IPS-20b (cell line): ENCODE data around the gene CDA.

Experiments
- H3K27ac ChIP-seq: one replicate; pipeline ENCODE4 v1.5.1; 2013; ENCODE audit warnings: low read length
- H3K27me3 ChIP-seq: 2 replicates; pipeline ENCODE4 v1.6.1; 2013; ENCODE audit warnings: mild to moderate bottlenecking, low read length, inconsistent platforms; ENCODE audit not compliant: insufficient read depth
- H3K36me3 ChIP-seq: 2 replicates; pipeline ENCODE4 v1.6.1; 2013; ENCODE audit warnings: low read depth, mild to moderate bottlenecking, inconsistent platforms, low read length, moderate library complexity; ENCODE audit not compliant: insufficient read depth
- H3K4me1 ChIP-seq: 2 replicates; pipeline ENCODE4 v1.6.1; 2013; ENCODE audit warnings: mild to moderate bottlenecking, control low read depth, inconsistent platforms, low read length, moderate library complexity; ENCODE audit not compliant: insufficient read depth
- H3K4me3 ChIP-seq: 2 replicates; pipeline ENCODE4 v1.5.1; 2013; ENCODE audit warnings: mild to moderate bottlenecking, low read length, inconsistent platforms
- H3K9ac ChIP-seq: 2 replicates; pipeline ENCODE4 v1.6.1; 2013; ENCODE audit warnings: low read depth, mild to moderate bottlenecking, inconsistent platforms, low read length, moderate library complexity
- H3K9me3 ChIP-seq: 2 replicates; pipeline ENCODE4 v1.6.1; 2013; ENCODE audit warnings: mild to moderate bottlenecking, low read depth, low read length, inconsistent platforms; ENCODE audit not compliant: insufficient read depth

Gene CDA

DNA sequence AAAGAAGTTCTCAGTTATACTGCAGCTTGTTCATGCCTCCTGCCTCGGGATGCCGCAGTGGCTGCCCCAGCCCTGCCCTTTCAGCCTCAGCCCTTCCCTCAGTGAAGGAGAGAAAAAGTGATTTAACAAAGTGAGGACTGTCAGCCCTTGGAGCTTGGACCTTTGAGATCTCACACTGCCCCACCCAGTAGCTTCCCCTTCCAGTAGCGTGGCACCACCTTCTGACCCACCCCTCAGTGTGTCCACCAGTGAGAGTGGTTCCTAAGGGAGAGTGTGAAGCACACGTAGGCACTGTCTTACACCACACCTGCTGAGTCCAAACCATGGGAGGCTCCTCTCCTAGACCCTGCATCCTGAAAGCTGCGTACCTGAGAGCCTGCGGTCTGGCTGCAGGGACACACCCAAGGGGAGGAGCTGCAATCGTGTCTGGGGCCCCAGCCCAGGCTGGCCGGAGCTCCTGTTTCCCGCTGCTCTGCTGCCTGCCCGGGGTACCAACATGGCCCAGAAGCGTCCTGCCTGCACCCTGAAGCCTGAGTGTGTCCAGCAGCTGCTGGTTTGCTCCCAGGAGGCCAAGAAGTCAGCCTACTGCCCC lies at the start of gene CDA:
CDA (plus strand) TSS at position 464 of the 592 bp plus-strand sequence; CDS start at position 497, 33 bp downstream.
- no peak within 1 kb of the TSS for H3K9ac ChIP-seq
- H3K4me3 ChIP-seq: peak within 1 kb of the TSS; percentile 32

DNA sequence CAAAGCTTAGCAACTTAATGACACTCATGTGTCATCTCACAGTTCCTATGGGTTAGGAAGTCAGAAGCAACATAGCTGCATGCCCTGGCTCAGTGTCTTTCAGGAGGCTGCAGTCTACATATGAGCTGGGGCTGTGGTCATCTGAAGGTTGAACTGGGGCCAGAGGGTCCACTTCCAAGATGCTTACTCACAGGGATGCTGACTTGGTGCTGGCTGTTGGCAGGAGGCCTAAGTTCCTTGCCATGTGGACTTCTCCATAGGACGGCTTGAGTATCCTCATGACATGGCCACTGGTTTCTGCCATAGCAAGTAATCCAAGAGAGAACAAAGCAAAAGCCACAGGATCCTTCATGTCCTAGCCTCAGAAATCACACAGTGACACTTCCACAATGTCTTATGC lies 48.6 kb upstream of the CDA start:
- Histone ChIP-seq H3K36me3 (no peaks in the 10 kb centered on the region), H3K4me3 (no peak overlapping the region), H3K9me3 (no peaks in the 10 kb centered on the region), H3K27ac (no peak overlapping the region), H3K4me1 (no peaks in the 10 kb centered on the region), H3K27me3 (peaks cover 34% of the 10 kb centered on the region), H3K9ac (no peak overlapping the region)

More for the DNA sequence above, at the start of gene CDA:
- no peak within 1 kb of the TSS for H3K27ac ChIP-seq
- H3K4me1 ChIP-seq: peaks cover 14% of the 10 kb centered on the region
- no peaks in the 10 kb centered on the region for H3K9me3 ChIP-seq
- 0 out of 2 replicates have a peak, but pooled peaks cover 9% of the 10 kb centered on the region for H3K27me3 ChIP-seq
- no peaks in the 10 kb centered on the region for H3K36me3 ChIP-seq

- Histone ChIP-seq H3K36me3 (no peaks in the 10 kb centered on the region), H3K27ac (no peak overlapping the region), H3K4me3 (no peak overlapping the region), H3K9ac (no peak overlapping the region), H3K27me3 (peaks cover 32% of the 10 kb centered on the region), H3K9me3 (no peaks in the 10 kb centered on the region), H3K4me1 (no peaks in the 10 kb centered on the region)
These were observed 42.3 kb upstream of the CDA start for GRCh38 chr1:20546637-20547036.

- H3K27me3 ChIP-seq: peaks cover 64% of the 10 kb centered on the region
- no peaks in the 10 kb centered on the region for H3K36me3 ChIP-seq
- no peaks in the 10 kb centered on the region for H3K4me1 ChIP-seq
- H3K9ac ChIP-seq: no peak overlapping the region
- no peak overlapping the region for H3K4me3 ChIP-seq
- H3K27ac ChIP-seq: no peak overlapping the region
- H3K9me3 ChIP-seq: no peaks in the 10 kb centered on the region
These were observed 37.7 kb upstream of the CDA start for GRCh38 chr1:20551161-20551560.

GRCh38 chr1:20551945-20552727 lies 36.8 kb upstream of the CDA start, which contains the start of gene FAM43B:
Gene FAM43B, plus strand, starts transcription at chr1:20552573. Its CDS starts 401 bp downstream, at chr1:20552974.
- Histone ChIP-seq H3K4me1 (no peaks in the 10 kb centered on the region), H3K36me3 (no peaks in the 10 kb centered on the region), H3K27me3 (peaks cover 74% of the 10 kb centered on the region), H3K27ac (no peak within 1 kb of the TSS), H3K9me3 (no peaks in the 10 kb centered on the region), H3K9ac (peak within 1 kb of the TSS; percentile 65; the same call in 1 of the 2 replicates), H3K4me3 (peak within 1 kb of the TSS; percentile 77)

- Histone ChIP-seq H3K36me3 (no peaks in the 10 kb centered on the region), H3K27ac (no peak overlapping the region), H3K27me3 (peaks cover 80% of the 10 kb centered on the region), H3K4me1 (no peaks in the 10 kb centered on the region), H3K9ac (no peak overlapping the region), H3K9me3 (no peaks in the 10 kb centered on the region), H3K4me3 (peak overlapping the region; percentile 77; the same call in 1 of the 2 replicates)
These were observed 36.0 kb upstream of the CDA start for GRCh38 chr1:20552728-20553445.

DNA sequence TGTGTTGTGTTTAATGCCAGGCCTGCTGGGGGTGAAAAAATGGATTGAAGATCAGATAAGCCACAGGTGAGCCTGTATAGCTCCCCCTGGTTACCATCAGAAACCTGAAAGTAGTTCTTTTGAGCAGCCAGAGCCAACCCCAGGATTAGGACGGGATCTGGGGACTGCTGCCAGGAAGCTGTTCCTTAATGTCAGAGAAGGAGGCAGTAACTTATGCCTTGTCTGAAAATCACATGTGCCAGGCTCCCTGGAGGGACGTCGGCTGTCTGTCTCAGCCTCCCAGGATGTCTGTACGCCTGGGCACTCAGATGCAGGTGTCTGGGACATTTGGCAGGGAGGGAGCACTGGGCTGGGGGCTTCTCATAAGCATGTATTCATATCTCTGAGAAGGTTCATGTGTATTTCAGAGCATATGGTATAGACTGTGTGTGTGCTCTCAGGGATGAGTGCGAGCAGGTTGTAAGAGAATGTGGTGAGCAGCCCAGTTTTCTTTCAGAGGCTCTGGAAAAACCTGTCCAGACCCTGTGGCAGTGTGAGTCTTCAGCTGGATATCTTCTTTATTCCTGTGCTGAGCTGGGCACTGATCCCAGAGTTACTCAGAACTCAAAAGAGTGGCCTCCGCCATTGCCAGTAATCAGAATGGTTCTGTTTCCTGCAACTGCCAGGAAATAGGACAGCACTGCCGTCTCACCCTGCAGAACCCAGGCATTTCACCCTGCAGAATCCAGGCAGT lies 33.7 kb upstream of the CDA start:
- Histone ChIP-seq H3K4me1 (no peaks in the 10 kb centered on the region), H3K4me3 (no peak overlapping the region), H3K27me3 (peaks cover 80% of the 10 kb centered on the region), H3K27ac (no peak overlapping the region), H3K9ac (no peak overlapping the region), H3K9me3 (no peaks in the 10 kb centered on the region), H3K36me3 (no peaks in the 10 kb centered on the region)

GRCh38 chr1:20555758-20556120 lies 33.2 kb upstream of the CDA start:
- Histone ChIP-seq H3K9ac (no peak overlapping the region), H3K4me3 (no peak overlapping the region), H3K9me3 (no peaks in the 10 kb centered on the region), H3K27ac (no peak overlapping the region), H3K36me3 (no peaks in the 10 kb centered on the region), H3K27me3 (peaks cover 79% of the 10 kb centered on the region), H3K4me1 (no peaks in the 10 kb centered on the region)

DNA sequence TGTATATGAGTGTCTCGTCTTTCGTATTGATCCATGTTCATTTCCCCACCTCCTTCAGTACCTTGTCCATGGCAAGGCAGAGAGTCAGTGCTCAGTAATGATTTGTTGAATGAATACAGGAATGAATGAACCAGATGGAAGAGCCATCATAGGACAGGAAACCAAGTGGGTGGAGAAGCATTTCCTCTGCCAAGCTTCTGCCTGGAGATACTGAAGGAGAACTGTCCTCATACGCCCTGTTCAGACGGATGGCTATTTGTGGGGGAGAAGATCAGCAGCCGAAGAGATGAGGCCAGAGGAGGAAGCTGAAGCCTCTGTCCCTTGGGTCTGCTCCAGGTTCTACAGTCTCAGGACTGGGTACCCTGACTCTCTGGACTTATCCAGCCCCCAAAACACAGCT lies 30.7 kb upstream of the CDA start:
- H3K9me3 ChIP-seq: no peaks in the 10 kb centered on the region
- H3K9ac ChIP-seq: no peak overlapping the region
- H3K4me1 ChIP-seq: no peaks in the 10 kb centered on the region
- H3K36me3 ChIP-seq: no peaks in the 10 kb centered on the region
- H3K27ac ChIP-seq: no peak overlapping the region
- H3K4me3 ChIP-seq: no peak overlapping the region
- H3K27me3 ChIP-seq: peaks cover 63% of the 10 kb centered on the region

- H3K27me3 ChIP-seq: peaks cover 35% of the 10 kb centered on the region
- H3K36me3 ChIP-seq: no peaks in the 10 kb centered on the region
- no peak overlapping the region for H3K4me3 ChIP-seq
- no peak overlapping the region for H3K9ac ChIP-seq
- H3K27ac ChIP-seq: no peak overlapping the region
- H3K9me3 ChIP-seq: no peaks in the 10 kb centered on the region
- H3K4me1 ChIP-seq: no peaks in the 10 kb centered on the region
These were observed 27.9 kb upstream of the CDA start for GRCh38 chr1:20560966-20561365.

DNA sequence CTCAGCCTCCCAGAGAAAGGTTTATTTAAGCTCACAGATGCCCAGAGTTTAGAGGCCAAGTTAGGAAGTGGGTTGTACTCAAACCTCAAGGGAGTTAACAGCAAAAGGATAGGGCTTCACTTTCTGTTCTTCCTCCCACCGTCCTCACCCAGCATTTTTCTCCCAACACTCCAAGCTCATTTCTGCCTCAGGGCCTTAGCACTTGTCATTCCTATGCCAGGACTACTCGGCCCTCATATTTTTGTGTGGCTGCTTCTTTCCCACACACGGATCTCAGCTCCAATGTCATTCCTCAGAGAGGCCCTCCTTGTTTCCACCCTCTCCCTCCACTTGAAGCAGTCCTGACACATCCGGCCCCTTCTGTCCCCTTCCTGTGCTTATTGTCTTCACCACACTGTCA lies 23.7 kb upstream of the CDA start:
- Histone ChIP-seq H3K27me3 (peaks cover 10% of the 10 kb centered on the region), H3K4me3 (no peak overlapping the region), H3K27ac (no peak overlapping the region), H3K9ac (no peak overlapping the region), H3K4me1 (no peaks in the 10 kb centered on the region), H3K36me3 (no peaks in the 10 kb centered on the region), H3K9me3 (no peaks in the 10 kb centered on the region)
